GM12878 (cell line): ENCODE measurements around the gene SLC43A3. TPM values are rescaled to one million over a fixed set of nuclear protein-coding genes. Genes with fewer than 3 reads are reported as not detected.
A peak's percentile ranks its signal among the peaks of the same experiment; 100 is the strongest.

Source experiments
- ATAC-seq: fragments of 200-7000 bp; cut with Tn5 transposase; 3 replicates; pipeline ENCODE4 v1.9.1; 2020; ENCODE audit warnings: mild to moderate bottlenecking, moderate library complexity
- BruUV-seq: library from RNA; stranded (reverse); fragments of 400-500 nt; replicated peaks from 2 replicates; lab custom pipeline; 2021; lab: Mats Ljungman, UMichigan
- CTCF ChIA-PET: fragments of 300-600 bp; sonication (Branson Sonifier 250); formaldehyde crosslinking; extraction: SDS; loops from one replicate; lab custom pipeline; 2021; ENCODE audit warnings: inconsistent platforms; lab: Yijun Ruan, JAX
- POLR2A ChIA-PET: fragments of 350-600 bp; formaldehyde crosslinking; extraction: SDS; loops from one replicate; lab custom pipeline; 2021; ENCODE audit warnings: inconsistent platforms; lab: Charles Lee
- RAD21 ChIA-PET: fragments of 300-600 bp; sonication (Branson Sonifier 250); formaldehyde crosslinking; loops from one replicate; lab custom pipeline; 2023; ENCODE audit warnings: antibody characterized with exemption; ENCODE audit not compliant: unreplicated experiment; lab: Charles Lee
- SMC1A ChIA-PET: fragments of 300-600 bp; sonication (Branson Sonifier 250); formaldehyde crosslinking; loops from one replicate; lab custom pipeline; 2023; ENCODE audit not compliant: unreplicated experiment, uncharacterized antibody; lab: Charles Lee
- DNase-seq: peaks from one replicate; pipeline ENCODE4 v3.0.0-alpha.2; 2011; ENCODE audit warnings: low read depth, low spot score
- FAIRE-seq: peaks from 3 replicates; lab custom pipeline; 2011; peaks lifted over from hg19 to GRCh38; lab: Jason Lieb, UNC
- H2AFZ ChIP-seq: 2 replicates; pipeline ENCODE4 v1.6.0; 2011; ENCODE audit warnings: low read depth, low read length, control low read depth; ENCODE audit not compliant: control insufficient read depth
- H3K27ac ChIP-seq: 2 replicates; pipeline ENCODE4 v1.5.1; 2011; ENCODE audit warnings: control low read depth; ENCODE audit not compliant: control insufficient read depth, insufficient read depth
- H3K27me3 ChIP-seq, 2 experiments: replicated peaks in 1 of 2; 2 replicates each; pipeline versions ENCODE4 v1.6.0 to v1.6.1; 2011; ENCODE audit warnings: low read length in 1 of 2; ENCODE audit not compliant: control insufficient read depth in 2 of 2, insufficient read depth in 2 of 2
- H3K36me3 ChIP-seq, 2 experiments: 2 replicates each; pipeline ENCODE4 v1.5.1; 2011; ENCODE audit warnings: low read length in 1 of 2; ENCODE audit not compliant: control insufficient read depth in 2 of 2, insufficient read depth in 2 of 2
- H3K4me1 ChIP-seq: 2 replicates; pipeline ENCODE4 v1.6.1; 2011; ENCODE audit warnings: mild to moderate bottlenecking, low read length, moderate library complexity, mixed read lengths; ENCODE audit not compliant: control insufficient read depth, insufficient read depth
- H3K4me2 ChIP-seq: 2 replicates; pipeline ENCODE4 v1.6.0; 2011; ENCODE audit warnings: control low read depth; ENCODE audit not compliant: control insufficient read depth, insufficient read depth
- H3K4me3 ChIP-seq: fragments of 200-600 bp; sonication (generic); 2 replicates; pipeline ENCODE4 v1.5.1; 2016
- H3K79me2 ChIP-seq: 2 replicates; pipeline ENCODE4 v1.6.0; 2011; ENCODE audit warnings: low read length; ENCODE audit not compliant: control insufficient read depth, insufficient read depth
- H3K9ac ChIP-seq: 2 replicates; pipeline ENCODE4 v1.8.0; 2011; ENCODE audit warnings: low read length, control low read depth, mixed read lengths; ENCODE audit not compliant: control insufficient read depth, insufficient read depth
- H3K9me3 ChIP-seq: replicated peaks from 3 replicates; pipeline ENCODE4 v1.5.1; 2011; ENCODE audit warnings: mild to moderate bottlenecking, low read length; ENCODE audit not compliant: control insufficient read depth, insufficient read depth
- H4K20me1 ChIP-seq: 2 replicates; pipeline ENCODE4 v1.6.0; 2011; ENCODE audit not compliant: control insufficient read depth, insufficient read depth
- BHLHE40 ChIP-seq, 2 experiments: fragments of 450-650 bp in 1 of 2; IDR thresholded peaks; 2 replicates each; pipeline ENCODE4 v1.6.1; 2011 to 2017; ENCODE audit warnings: low read depth in 2 of 2, borderline replicate concordance in 1 of 2, improper control_type of control experiment in 1 of 2, low read length in 1 of 2, mild to moderate bottlenecking in 1 of 2
- EGR1 ChIP-seq, 2 experiments: IDR thresholded peaks; 1 replicate in 1 of 2; 2 replicates in 1 of 2; pipeline ENCODE4 v1.6.1; 2011 to 2012; ENCODE audit warnings: low read depth in 2 of 2, low read length in 2 of 2, borderline replicate concordance in 1 of 2, mild to moderate bottlenecking in 1 of 2, moderate library complexity in 1 of 2
- SMAD5 ChIP-seq: IDR thresholded peaks from 2 replicates; pipeline ENCODE4 v1.6.1; 2016; ENCODE audit warnings: antibody characterized with exemption, low read depth
- WGBS: methylation state at CpG from one replicate; pipeline ENCODE4 v1.1.6; 2016; ENCODE audit warnings: low lambda C conversion rate; ENCODE audit not compliant: insufficient replicate concordance, insufficient coverage; ENCODE audit errors: missing lambda C conversion rate; 5-methylcytosine and 5-hydroxymethylcytosine counted together
- in situ Hi-C: fragments of 300-500 bp; cut with MboI; formaldehyde crosslinking; loops from 9 replicates; pipeline ENCODE4 v1.14.3; 2018; ENCODE audit warnings: mixed read lengths
- intact Hi-C: fragments of 100-400 bp; cut with micrococcal nuclease; formaldehyde crosslinking; loops from one replicate; pipeline ENCODE4 v1.14.2; 2022; ENCODE audit not compliant: unreplicated experiment
- polyA plus RNA-seq, 11 experiments: library from polyadenylated mRNA; depleted of rRNA in 4 of 11; unstranded in 6 of 11; stranded (reverse) in 5 of 11; fragments of >200 nt; fragmentation: Nextera tagmentation in 4 of 11; fragmentation: Illumina TruSeq in 1 of 11; extraction: Ambion mirVana in 4 of 11; extraction: Trizol in 1 of 11; gene quantifications; 1 replicate in 1 of 11; 2 replicates in 10 of 11; pipeline versions ENCODE4 v1.2.1 to v1.2.3, GENCODE V29; 2011 to 2016; ENCODE audit warnings: inconsistent platforms in 2 of 11, missing spikeins in 2 of 11, low read depth in 1 of 11
- total RNA-seq, 4 experiments: library from RNA; depleted of rRNA in 3 of 4; stranded (reverse); fragments of >200 nt in 3 of 4; fragmentation: Illumina TruSeq in 1 of 4; extraction: Trizol in 1 of 4; gene quantifications; 2 replicates each; pipeline versions ENCODE4 v1.2.1 to v1.2.3, GENCODE V29; 2013 to 2021

Gene SLC43A3
- total and polyA plus RNA-seq, 10 of the 15 experiments (the other 5 are each of a cell fraction or from before 2014, with no cell fraction given), result 37.5 to 237 (median 132) TPM

- H3K27me3 ChIP-seq, result peaks cover 5 to 10% of the 10 kb centered on the region in 2 experiments
- H3K4me1 ChIP-seq, result peaks cover 20% of the 10 kb centered on the region
- ATAC-seq, result peak; percentile 44
- no peak for DNase-seq
- in situ Hi-C loops, result no loop called here
- ChIA-PET POLR2A (interaction anchor here (1.0 kb wide), 1 partner anchor 32 kb away, joined by 3 read pairs; no protein-coding TSS in a partner anchor), CTCF (interaction anchor here (0.6 to 9.4 kb wide), 36 partner anchors 8 to 341 kb away, joined by 3 to 321 read pairs (median 10); partner anchors contain the start of genes SLC43A1, TIMM10 and UBE2L6), SMC1A (interaction anchor here (0.7 to 5.1 kb wide), 15 partner anchors 14 to 183 kb away, joined by 3 to 95 read pairs (median 6); partner anchors contain the start of gene UBE2L6), RAD21 (interaction anchor here (0.9 to 3.8 kb wide), 23 partner anchors 11 to 342 kb away, joined by 3 to 79 read pairs (median 6); partner anchors contain the start of gene SLC43A1)
- peak overlapping the region; percentile 79 for H3K4me3 ChIP-seq
- H2AFZ ChIP-seq, result peak overlapping the region; percentile 69; the same call in 1 of the 2 replicates
- peak; percentile 13 for FAIRE-seq
- H4K20me1 ChIP-seq, result 0 out of 2 replicates have a peak, but pooled peaks cover 2% of the 10 kb centered on the region
- intact Hi-C loops, result no loop called here
- TF ChIP-seq SMAD5 (no peak), EGR1 (IDR thresholded peaks at IDR 0.05; ENCODE audit: borderline replicate concordance in 1 of 2, low read depth in 2 of 2, low read length in 2 of 2) (no peak), BHLHE40 (IDR thresholded peaks at IDR 0.05; ENCODE audit: borderline replicate concordance in 1 of 2, low read depth in 2 of 2, low read length in 1 of 2) (peak; percentile 88 to 92)
- H3K9me3 ChIP-seq, result no peaks in the 10 kb centered on the region
- H3K4me2 ChIP-seq, result peak overlapping the region; percentile 92
- WGBS, result under 1% methylated on average over 60 of the region's 62 CpGs
- BruUV-seq, result no TSS peak
- H3K79me2 ChIP-seq, result no peaks in the 10 kb centered on the region
- H3K27ac ChIP-seq, result no peak overlapping the region
- H3K36me3 ChIP-seq, result no peaks in the 10 kb centered on the region
- H3K9ac ChIP-seq, result no peak overlapping the region; the same call in 1 of the 2 replicates
Observed at GRCh38 chr11:57459164-57460021, 32.5 kb upstream of the SLC43A3 start.
